ENCODE measurements around the gene RGCC. TPM values are rescaled to one million over a fixed set of nuclear protein-coding genes. Genes with fewer than 3 reads are reported as not detected.

Gene RGCC
- total and polyA plus RNA-seq, 7 experiments from 2014 or later, result 45.9 to 402 (median 197) TPM

GRCh38 chr13:41460930-41461329, 3.6 kb downstream of the RGCC start:
- Histone ChIP-seq H3K36me3 (ENCODE audit: control insufficient read depth in 2 of 3, insufficient read depth in 3 of 3, low read length in 3 of 3) (peaks cover 0 to 11% (median 0%) of the 10 kb centered on the region in 3 experiments), H3K27ac (ENCODE audit: low read depth, low read length) (peak overlapping the region; percentile 97), H3K4me3 (ENCODE audit: low read length) (peak overlapping the region; percentile 84), H3K27me3 (ENCODE audit: control insufficient read depth in 2 of 2, insufficient read depth in 2 of 2, low read length in 2 of 2) (no peaks in the 10 kb centered on the region), H3K9me3 (ENCODE audit: control insufficient read depth in 2 of 3, low read length in 3 of 3) (no peaks in the 10 kb centered on the region), H3K4me1 (ENCODE audit: control insufficient read depth in 2 of 2, insufficient read depth in 2 of 2, low read length in 2 of 2) (peaks cover 54 to 74% of the 10 kb centered on the region in 2 donors)
- Mint-ChIP-seq H3K27ac (peak overlapping the region; percentile 93 to 99 (median 98)), H3K4me3 (peak overlapping the region; percentile 91 to 98 (median 96)), H3K9me3 (peaks cover 0 to 2% (median 0%) of the 10 kb centered on the region in 11 donors), H3K36me3 (peaks cover 19 to 43% (median 28%) of the 10 kb centered on the region in 5 donors), H3K27me3 (peaks cover 0 to 11% (median 0%) of the 10 kb centered on the region in 5 donors), H3K4me1 (peaks cover 66 to 83% (median 75%) of the 10 kb centered on the region in 7 donors)
- ATAC-seq (no peak), DNase-seq (peak in 2 of 9 donors; percentile 39 to 47)
- ChIA-PET CTCF (interaction anchor here (0.6 to 3.5 kb wide), 6 partner anchors 9 to 126 kb away, joined by 3 to 31 read pairs (median 15); no protein-coding TSS in a partner anchor), POLR2A (interaction anchor here (0.6 to 4.2 kb wide), 7 partner anchors 9 to 192 kb away, joined by 3 to 44 read pairs (median 10); no protein-coding TSS in a partner anchor)
- intact Hi-C loops (cut with micrococcal nuclease), result loop anchor here (5.0 to 10.0 kb wide), 4 partner anchors 81 to 1276 kb away; partner anchors contain the start of gene DGKH (in 1 of the 2)

GRCh38 chr13:41461527-41462139, 4.3 kb downstream of the RGCC start:
- H3K4me1 Mint-ChIP-seq, result peaks cover 71 to 83% (median 75%) of the 10 kb centered on the region in 7 donors
- POLR2A ChIA-PET, result interaction anchor here (0.7 to 11.0 kb wide), 7 partner anchors 10 to 159 kb away, joined by 3 to 284 read pairs (median 4); no protein-coding TSS in a partner anchor
- H3K36me3 ChIP-seq (ENCODE audit: control insufficient read depth in 2 of 3, insufficient read depth in 3 of 3, low read length in 3 of 3), result peaks cover 0 to 11% (median 0%) of the 10 kb centered on the region in 3 experiments
- ATAC-seq, result no peak
- H3K36me3 Mint-ChIP-seq, result peaks cover 19 to 46% (median 30%) of the 10 kb centered on the region in 5 donors
- no peaks in the 10 kb centered on the region for H3K27me3 ChIP-seq (ENCODE audit: control insufficient read depth in 2 of 2, insufficient read depth in 2 of 2, low read length in 2 of 2)
- CTCF ChIA-PET, result interaction anchor here (1.2 to 2.1 kb wide), 2 partner anchors 30 to 191 kb away, joined by 3 to 6 read pairs; no protein-coding TSS in a partner anchor
- H3K4me3 ChIP-seq (ENCODE audit: low read length), result peak overlapping the region; percentile 63
- peak in 2 of 9 donors; percentile 7 to 34 for DNase-seq
- H3K4me1 ChIP-seq (ENCODE audit: control insufficient read depth in 2 of 2, insufficient read depth in 2 of 2, low read length in 2 of 2), result peaks cover 60 to 78% of the 10 kb centered on the region in 2 donors
- H3K9me3 Mint-ChIP-seq, result peaks cover 0 to 5% (median 0%) of the 10 kb centered on the region in 11 donors
- H3K9me3 ChIP-seq (ENCODE audit: control insufficient read depth in 2 of 3, low read length in 3 of 3), result no peaks in the 10 kb centered on the region
- intact Hi-C loops (cut with micrococcal nuclease), result loop anchor here (2.0 to 10.0 kb wide), 5 partner anchors 81 to 1277 kb away; partner anchors contain the start of genes DGKH (in 1 of the 2) and VWA8 (in 1 of the 2)
- H3K4me3 Mint-ChIP-seq, result peak overlapping the region; percentile 89 to 98 (median 94)
- peak overlapping the region; percentile 96 to 100 (median 99) for H3K27ac Mint-ChIP-seq
- H3K27ac ChIP-seq (ENCODE audit: low read depth, low read length), result peak overlapping the region; percentile 97
- H3K27me3 Mint-ChIP-seq, result peaks cover 0 to 4% (median 0%) of the 10 kb centered on the region in 5 donors

- CTCF ChIA-PET, result interaction anchor here (0.9 to 2.1 kb wide), 5 partner anchors 28 to 191 kb away, joined by 3 to 6 read pairs (median 3); no protein-coding TSS in a partner anchor
- DNase-seq (peak in 1 of 9 donors; percentile 8), ATAC-seq (no peak)
- peak overlapping the region; percentile 96 to 100 (median 99) for H3K27ac Mint-ChIP-seq
- H3K4me3 ChIP-seq (ENCODE audit: low read length), result peak overlapping the region; percentile 63
- no peaks in the 10 kb centered on the region for H3K27me3 Mint-ChIP-seq
- H3K4me3 Mint-ChIP-seq, result peak overlapping the region; percentile 89 to 98 (median 94)
- POLR2A ChIA-PET, result interaction anchor here (0.5 to 11.0 kb wide), 11 partner anchors 9 to 1583 kb away, joined by 3 to 284 read pairs (median 4); no protein-coding TSS in a partner anchor
- H3K9me3 Mint-ChIP-seq, result peaks cover 0 to 5% (median 0%) of the 10 kb centered on the region in 11 donors
- peaks cover 63 to 78% of the 10 kb centered on the region in 2 donors for H3K4me1 ChIP-seq (ENCODE audit: control insufficient read depth in 2 of 2, insufficient read depth in 2 of 2, low read length in 2 of 2)
- H3K9me3 ChIP-seq (ENCODE audit: control insufficient read depth in 2 of 3, low read length in 3 of 3), result no peaks in the 10 kb centered on the region
- no peaks in the 10 kb centered on the region for H3K27me3 ChIP-seq (ENCODE audit: control insufficient read depth in 2 of 2, insufficient read depth in 2 of 2, low read length in 2 of 2)
- peaks cover 71 to 88% (median 81%) of the 10 kb centered on the region in 7 donors for H3K4me1 Mint-ChIP-seq
- peaks cover 22 to 51% (median 37%) of the 10 kb centered on the region in 5 donors for H3K36me3 Mint-ChIP-seq
- H3K27ac ChIP-seq (ENCODE audit: low read depth, low read length), result peak overlapping the region; percentile 97
- intact Hi-C loops (cut with micrococcal nuclease), result loop anchor here (2.0 to 10.0 kb wide), 5 partner anchors 80 to 1278 kb away; partner anchors contain the start of genes DGKH (in 1 of the 2) and VWA8 (in 1 of the 2)
- H3K36me3 ChIP-seq (ENCODE audit: control insufficient read depth in 2 of 3, insufficient read depth in 3 of 3, low read length in 3 of 3), result peaks cover 4 to 13% (median 7%) of the 10 kb centered on the region in 3 experiments
Observed at GRCh38 chr13:41462427-41462826, 5.1 kb downstream of the RGCC start.

DNA sequence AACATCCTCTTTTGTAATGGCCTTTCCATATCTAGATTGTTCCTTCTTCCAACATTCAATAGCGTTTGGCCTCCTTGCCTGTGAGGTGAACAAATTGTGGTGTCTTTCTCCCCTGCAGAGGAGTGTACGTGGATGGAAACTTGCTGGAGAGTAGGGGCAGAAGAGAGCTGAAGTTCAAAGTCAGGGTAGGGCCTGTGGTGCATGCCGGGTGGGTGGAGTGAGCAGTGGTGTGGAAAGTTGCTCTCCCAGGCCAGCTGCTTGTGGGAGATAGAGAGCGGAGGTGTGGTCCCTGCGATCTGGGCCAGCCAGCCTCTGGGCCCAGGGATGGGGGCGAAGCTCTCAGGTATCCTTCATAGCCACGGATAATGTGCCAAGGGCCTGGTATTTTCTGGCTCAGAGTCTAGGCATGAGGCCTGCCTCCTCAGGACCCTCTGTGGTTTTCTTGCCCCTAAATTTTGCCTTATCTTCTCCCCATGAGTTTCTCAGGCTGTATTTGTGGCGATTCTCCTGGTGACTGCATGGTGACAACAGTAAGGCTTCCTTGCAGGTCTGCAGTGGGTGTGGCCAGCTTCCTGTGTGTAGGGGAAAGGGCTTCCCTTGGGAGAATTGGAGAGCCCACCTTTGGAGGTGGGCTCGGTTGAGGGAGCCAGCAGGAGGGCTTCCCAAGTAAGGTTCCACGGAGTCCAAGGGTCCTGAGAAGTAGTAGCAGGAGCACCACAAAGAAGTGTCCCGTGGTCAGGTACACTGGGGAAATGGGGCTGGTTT, 6.7 kb downstream of the RGCC start:
- DNase-seq (peak in 5 of 9 donors; percentile 27 to 65 (median 45)), ATAC-seq (no peak)
- Mint-ChIP-seq H3K4me3 (peak overlapping the region; percentile 89 to 98 (median 94)), H3K9me3 (peaks cover 0 to 5% (median 0%) of the 10 kb centered on the region in 11 donors), H3K27me3 (no peaks in the 10 kb centered on the region), H3K36me3 (peaks cover 19 to 59% (median 44%) of the 10 kb centered on the region in 5 donors), H3K4me1 (peaks cover 75 to 98% (median 92%) of the 10 kb centered on the region in 7 donors), H3K27ac (peak overlapping the region; percentile 96 to 100 (median 99))
- H3K4me1 ChIP-seq (ENCODE audit: control insufficient read depth in 2 of 2, insufficient read depth in 2 of 2, low read length in 2 of 2), result peaks cover 76 to 77% of the 10 kb centered on the region in 2 donors
- peak overlapping the region; percentile 51 for H3K4me3 ChIP-seq (ENCODE audit: low read length)
- H3K36me3 ChIP-seq (ENCODE audit: control insufficient read depth in 2 of 3, insufficient read depth in 3 of 3, low read length in 3 of 3), result peaks cover 16 to 20% (median 18%) of the 10 kb centered on the region in 3 experiments
- no peaks in the 10 kb centered on the region for H3K9me3 ChIP-seq (ENCODE audit: control insufficient read depth in 2 of 3, low read length in 3 of 3)
- intact Hi-C loops (cut with micrococcal nuclease), result loop anchor here (1.0 to 10.0 kb wide), 8 partner anchors 78 to 1279 kb away; partner anchors contain the start of genes DGKH (in 1 of the 2), VWA8 (in 1 of the 2) and WBP4 (in 1 of the 2)
- H3K27ac ChIP-seq (ENCODE audit: low read depth, low read length), result peak overlapping the region; percentile 97
- CTCF ChIA-PET, result interaction anchor here (0.6 to 2.1 kb wide), 6 partner anchors 22 to 189 kb away, joined by 3 to 6 read pairs (median 3); no protein-coding TSS in a partner anchor
- POLR2A ChIA-PET, result interaction anchor here (0.7 to 11.0 kb wide), 14 partner anchors 7 to 186 kb away, joined by 3 to 284 read pairs (median 4); no protein-coding TSS in a partner anchor
- no peaks in the 10 kb centered on the region for H3K27me3 ChIP-seq (ENCODE audit: control insufficient read depth in 2 of 2, insufficient read depth in 2 of 2, low read length in 2 of 2)

- Mint-ChIP-seq H3K27me3 (no peaks in the 10 kb centered on the region), H3K4me1 (peaks cover 64 to 98% (median 93%) of the 10 kb centered on the region in 7 donors), H3K36me3 (peaks cover 10 to 58% (median 44%) of the 10 kb centered on the region in 5 donors), H3K9me3 (peaks cover 0 to 10% (median 0%) of the 10 kb centered on the region in 11 donors), H3K4me3 (peak overlapping the region; percentile 89 to 98 (median 94)), H3K27ac (peak overlapping the region; percentile 96 to 100 (median 99))
- DNase-seq, result peak; percentile 63 to 90 (median 89)
- peak overlapping the region; percentile 97 for H3K27ac ChIP-seq (ENCODE audit: low read depth, low read length)
- H3K4me1 ChIP-seq (ENCODE audit: control insufficient read depth in 2 of 2, insufficient read depth in 2 of 2, low read length in 2 of 2), result peaks cover 64 to 87% of the 10 kb centered on the region in 2 donors
- POLR2A ChIA-PET, result interaction anchor here (0.5 to 11.0 kb wide), 14 partner anchors 9 to 179 kb away, joined by 3 to 284 read pairs (median 4); no protein-coding TSS in a partner anchor
- ATAC-seq, result peak; percentile 72
- CTCF ChIA-PET, result interaction anchor here (0.6 to 1.9 kb wide), 4 partner anchors 9 to 178 kb away, joined by 3 to 10 read pairs (median 3); no protein-coding TSS in a partner anchor
- H3K9me3 ChIP-seq (ENCODE audit: control insufficient read depth in 2 of 3, low read length in 3 of 3), result no peaks in the 10 kb centered on the region
- peak overlapping the region; percentile 51 for H3K4me3 ChIP-seq (ENCODE audit: low read length)
- intact Hi-C loops (cut with micrococcal nuclease), result loop anchor here (1.0 to 10.0 kb wide), 11 partner anchors 8 to 1281 kb away; partner anchors contain the start of genes RGCC (in 2 of the 2) and WBP4 (in 1 of the 2)
- peaks cover 21 to 28% (median 28%) of the 10 kb centered on the region in 3 experiments for H3K36me3 ChIP-seq (ENCODE audit: control insufficient read depth in 2 of 3, insufficient read depth in 3 of 3, low read length in 3 of 3)
- no peaks in the 10 kb centered on the region for H3K27me3 ChIP-seq (ENCODE audit: control insufficient read depth in 2 of 2, insufficient read depth in 2 of 2, low read length in 2 of 2)
Observed at GRCh38 chr13:41465241-41465847, 8.0 kb downstream of the RGCC start.

All from naive thymus-derived CD4-positive, alpha-beta T cell (primary cell).